C1 segment of cervical spinal cord (tissue), 14 donors: ENCODE measurements around the gene TNIK.

Experiments
- DNase-seq, 14 donors: peaks; one replicate each; lab custom pipeline; 2025; lab: John Stamatoyannopoulos, UW

Gene TNIK

DNA sequence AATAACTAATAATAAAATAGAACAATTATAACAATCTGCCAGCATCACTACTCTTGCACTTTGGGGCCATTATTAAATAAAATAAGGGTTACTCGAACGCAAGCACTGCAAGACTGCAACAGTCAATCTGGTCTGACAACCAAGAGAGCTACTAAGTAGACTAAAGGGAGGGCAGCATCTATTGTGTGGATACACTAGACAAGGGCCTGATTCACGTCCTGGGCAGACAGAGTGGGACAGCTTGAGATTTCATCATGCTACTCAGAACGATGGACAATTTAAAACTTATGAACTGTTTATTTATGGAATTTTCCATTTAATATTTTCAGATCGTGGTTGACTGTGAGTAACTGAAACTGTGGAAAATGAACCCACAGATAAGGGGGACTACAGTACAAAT lies 39.5 kb downstream of the TNIK start:
- DNase-seq, result peak in 1 of 14 donors; percentile 27

DNA sequence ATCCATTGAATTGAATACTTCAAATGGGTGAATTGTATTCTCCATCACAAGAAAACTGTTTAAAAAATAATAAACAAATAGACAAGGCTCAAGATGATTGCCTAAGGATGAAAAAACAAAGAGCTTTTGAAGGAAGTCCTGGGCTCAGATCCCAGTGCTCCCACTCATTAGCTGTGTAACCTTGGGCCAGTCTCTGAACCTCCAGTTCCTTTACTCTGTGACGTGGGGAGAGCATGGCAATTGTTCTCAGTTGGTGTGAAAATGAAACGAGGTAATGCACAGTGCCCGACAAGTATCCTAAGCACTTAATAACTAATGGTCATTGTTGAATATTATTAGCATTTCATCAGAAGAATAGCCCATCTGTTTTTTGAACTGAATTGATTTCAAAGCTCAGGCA lies 40.7 kb downstream of the TNIK start:
- no peak for DNase-seq

DNA sequence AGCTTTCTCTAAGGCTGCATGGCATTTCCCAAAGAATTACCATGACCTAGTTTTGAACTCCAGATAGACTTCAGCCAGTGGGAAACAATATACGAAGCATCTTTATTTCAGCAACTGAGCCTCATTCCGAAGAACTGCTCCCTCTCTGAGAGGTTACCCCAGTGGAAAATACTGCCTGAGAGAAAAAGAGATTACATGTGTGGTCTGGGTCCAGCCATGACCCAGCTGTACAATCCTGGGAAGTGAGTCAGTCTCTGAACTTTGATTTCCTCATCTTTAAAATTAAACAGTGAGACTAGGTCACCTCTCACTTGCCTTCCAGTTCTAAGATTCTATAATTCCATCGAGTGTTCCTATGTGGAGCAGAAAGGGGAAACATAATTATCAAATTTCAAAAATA lies 42.4 kb downstream of the TNIK start:
- no peak for DNase-seq

DNA sequence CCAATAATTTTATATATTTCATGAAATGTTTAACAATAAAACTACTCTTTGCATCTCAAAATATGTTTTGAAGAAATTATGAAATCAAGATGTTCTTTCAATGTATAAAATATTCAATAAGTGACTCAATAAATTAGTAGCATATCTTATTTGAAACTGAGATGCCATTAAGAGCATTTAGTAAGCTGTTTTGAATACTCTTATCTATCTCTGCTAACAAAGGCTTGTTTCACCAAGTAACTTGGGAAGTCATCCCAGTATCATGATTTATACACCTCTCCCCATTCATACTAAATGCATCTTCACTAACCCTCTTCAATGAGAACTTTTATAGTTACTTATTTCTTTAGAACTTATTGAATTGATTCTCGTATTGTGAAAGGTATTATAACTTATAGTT lies 43.1 kb downstream of the TNIK start:
- no peak for DNase-seq

DNA sequence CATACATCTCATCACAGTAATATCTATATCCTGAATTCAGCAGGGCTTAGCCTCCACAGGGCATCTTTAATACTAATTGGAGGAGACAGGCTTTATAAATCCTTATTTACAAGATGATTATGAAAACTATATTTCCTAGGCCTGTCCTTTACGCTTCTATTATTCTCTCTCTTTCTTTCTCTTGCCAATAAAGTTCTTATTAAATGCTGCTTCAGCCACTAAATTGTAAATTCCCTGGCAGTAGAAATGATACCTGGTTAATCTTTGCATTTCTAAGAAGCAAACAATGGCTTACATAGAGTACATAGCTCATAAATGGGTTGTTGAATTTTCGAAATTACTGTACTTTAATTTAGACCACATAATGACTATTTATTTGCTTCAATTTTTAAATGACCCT lies 43.5 kb downstream of the TNIK start:
- DNase-seq, result no peak

DNA sequence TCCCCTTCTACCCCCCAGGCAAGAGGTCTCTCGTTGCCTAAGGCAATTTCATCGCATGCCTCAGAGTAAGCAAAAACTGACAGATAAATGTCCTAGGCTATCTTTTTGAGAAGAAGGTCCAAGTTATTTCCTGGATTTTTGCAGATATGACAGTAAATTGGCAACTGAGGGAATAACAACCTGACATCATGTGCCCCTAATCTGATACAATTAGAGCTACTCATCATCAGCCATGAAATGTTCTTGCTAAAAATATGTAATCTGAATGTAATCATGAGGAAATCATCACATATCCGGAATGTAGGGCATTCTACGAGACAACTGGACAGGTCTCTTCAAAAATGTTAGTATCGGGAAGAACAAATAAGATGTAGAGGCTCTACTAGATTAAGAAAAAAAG lies 44.1 kb downstream of the TNIK start:
- DNase-seq, result no peak

DNA sequence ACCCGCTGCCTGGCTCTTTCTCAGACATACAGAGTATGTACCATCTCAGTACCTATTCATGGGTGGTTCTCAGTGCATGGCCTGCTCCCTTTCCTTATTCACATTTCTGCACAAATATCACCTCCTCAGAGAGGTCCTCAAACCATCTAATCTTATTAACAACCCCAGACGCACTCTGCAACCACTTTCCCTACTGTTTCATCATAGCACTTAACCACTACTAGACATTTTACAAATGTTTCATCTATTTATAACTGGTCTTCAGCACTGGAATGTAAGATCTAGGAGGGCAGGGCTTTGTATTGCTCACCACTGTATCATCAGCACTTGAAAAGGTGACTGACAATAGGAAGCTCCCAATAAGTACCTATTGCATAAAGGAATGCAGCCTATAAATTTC lies 45.1 kb downstream of the TNIK start:
- no peak for DNase-seq

DNA sequence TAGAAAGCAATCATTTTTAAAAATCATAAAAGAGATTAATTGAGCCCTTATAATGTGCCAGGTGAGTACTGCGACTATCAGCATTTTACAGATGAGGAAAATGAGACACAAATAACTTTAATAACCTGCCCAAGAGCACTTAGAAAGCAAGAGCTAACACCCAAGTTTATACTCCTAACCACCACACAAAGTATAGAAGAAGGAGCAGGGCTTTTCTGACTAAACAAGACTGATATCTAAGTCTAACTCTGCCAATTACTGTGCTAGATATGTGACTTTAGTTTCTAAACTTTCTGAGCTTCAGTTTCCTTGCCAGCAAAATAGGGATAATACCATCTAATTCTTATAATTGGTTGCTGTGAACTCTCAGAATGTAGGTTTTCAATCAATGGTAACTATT lies 47.7 kb downstream of the TNIK start:
- DNase-seq, result no peak

DNA sequence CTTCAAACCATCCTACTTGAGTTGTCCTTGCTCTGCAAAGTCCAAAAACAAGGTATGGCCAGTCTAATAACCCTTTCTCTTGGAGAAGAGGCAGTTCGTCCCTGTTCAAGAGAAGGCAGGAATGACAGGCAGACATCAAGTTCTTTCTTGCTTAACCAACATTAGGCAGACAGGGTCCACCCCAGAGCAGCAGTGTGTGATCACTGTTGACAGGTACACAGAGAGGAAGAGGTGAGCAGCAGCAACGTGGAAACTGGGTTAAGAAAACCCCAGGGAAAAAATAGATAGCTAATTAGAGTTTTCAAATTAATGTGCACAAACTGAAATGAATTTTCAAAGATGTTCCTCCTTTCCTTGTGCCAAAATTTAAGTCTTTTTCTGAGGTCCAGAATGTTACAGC lies 48.2 kb downstream of the TNIK start:
- DNase-seq, result no peak

DNA sequence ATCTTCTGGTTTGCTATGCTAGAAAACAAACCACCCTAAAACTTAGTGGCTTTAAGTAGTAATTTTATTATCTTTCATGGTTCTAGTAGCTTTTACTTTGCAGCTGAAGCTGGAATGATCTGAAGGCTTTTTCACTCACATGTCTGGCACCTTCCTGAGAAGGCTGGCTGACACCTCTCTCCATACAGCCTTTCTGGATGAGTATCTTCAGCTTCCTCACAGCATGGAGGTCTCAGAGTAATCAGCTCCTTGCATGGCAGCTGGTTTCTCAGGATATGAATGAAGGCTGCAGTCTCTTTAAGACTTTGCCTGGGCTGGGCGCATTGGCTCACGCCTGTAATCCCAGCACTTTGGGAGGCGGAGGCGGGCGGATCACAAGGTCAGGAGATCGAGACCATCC lies 50.0 kb downstream of the TNIK start:
- DNase-seq, result no peak

DNA sequence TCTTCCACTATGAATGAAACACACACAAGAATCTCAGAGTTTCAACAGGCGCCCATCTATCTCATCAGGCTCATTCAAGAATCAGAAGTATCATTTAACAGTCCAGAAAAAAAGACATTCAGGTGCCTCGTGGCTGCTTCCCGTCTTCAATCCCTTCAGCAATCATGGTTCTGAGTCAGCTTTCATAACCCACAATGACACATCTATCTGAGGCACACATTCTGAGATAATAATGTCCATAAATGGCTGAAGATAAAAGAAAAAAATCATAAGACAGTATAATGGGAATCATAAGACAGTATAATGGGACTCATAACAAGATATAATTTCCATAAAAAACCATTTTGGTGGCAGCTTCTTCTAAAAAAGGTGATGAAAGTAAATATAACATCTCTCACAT lies 52.4 kb downstream of the TNIK start:
- no peak for DNase-seq

DNA sequence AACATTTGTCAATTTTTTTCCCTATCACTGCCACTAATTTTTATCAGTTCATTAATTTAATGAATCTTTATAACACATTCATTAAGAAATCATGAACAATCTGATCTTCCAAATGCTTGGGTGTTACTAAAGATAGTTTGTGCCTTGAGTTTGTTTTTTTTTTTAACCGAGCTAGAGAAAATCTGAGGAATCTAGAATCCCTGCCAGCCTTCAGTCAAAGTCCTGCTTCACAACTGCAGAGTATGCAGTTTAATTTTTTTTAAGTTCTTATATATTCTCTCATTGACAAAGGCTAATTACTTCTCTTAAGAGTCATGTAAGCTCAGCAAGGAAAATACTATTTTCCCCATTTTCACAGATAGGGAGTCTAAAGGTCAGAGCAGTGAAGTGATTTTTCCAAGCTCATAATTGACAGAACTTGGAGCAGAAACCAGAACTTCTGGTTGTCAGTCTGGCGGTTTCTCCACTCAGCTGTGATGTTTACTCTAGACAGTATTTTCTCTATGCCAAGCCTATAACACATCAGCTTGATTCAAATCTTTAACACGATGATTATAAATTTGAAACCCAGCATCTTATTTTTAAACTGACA lies 55.7 kb downstream of the TNIK start:
- no peak for DNase-seq

DNA sequence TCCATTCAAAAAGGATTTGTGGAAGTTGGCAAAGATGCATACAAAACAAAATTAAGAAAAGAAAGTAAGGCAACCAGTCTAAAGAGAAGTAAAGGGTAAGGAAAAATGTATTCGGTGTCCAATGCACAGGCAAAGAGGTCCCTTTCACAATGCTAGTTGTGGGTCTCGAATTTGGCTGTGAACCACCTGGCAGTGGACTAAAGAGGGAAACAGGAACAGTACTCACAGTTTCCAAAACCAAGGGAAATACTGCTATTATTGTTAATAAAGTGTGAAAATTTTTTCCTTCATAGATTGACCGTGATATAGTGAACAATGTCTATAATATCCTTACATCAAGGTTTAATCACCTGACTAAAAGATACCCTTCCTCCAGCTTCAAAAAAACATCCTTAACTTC lies 57.9 kb downstream of the TNIK start:
- no peak for DNase-seq

DNA sequence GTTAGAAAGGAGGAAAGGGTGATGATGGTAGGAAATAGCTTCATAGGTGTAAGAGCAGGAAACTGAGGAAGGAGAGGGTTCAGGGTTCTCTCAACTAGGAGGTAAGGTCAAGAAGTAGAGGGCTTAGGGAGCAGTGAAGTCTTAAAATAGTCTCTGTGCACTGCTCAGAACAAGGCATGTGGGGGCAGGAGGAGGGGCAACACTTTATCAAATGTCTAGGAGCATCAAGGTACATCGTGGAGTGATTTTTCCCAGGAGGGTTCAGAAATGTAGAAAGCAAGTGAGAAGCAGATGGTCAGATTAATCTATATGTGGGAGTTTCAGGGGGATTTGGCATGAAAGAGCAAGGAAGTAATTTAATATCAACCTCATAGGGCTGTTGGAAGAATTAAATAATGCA lies 58.8 kb downstream of the TNIK start:
- no peak for DNase-seq

DNA sequence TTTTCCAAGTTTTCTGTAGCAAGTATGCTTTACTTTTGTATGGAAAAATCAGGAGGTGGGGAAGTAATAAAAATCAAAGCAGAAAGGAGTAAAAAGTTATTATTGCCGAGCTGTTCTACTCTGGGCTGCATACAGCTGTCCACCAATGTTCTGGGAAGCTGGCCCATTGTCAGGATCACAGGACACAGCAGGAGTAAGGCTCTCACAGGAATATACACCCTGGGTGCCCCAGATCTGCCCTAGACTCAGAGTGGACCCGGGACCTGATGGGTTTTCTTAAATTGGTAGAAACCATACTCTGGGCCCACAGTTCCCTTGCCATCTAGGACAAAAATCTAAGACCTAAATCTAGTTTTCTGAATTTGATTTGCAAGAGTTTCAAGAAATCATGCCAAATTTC lies 60.4 kb downstream of the TNIK start:
- no peak for DNase-seq

DNA sequence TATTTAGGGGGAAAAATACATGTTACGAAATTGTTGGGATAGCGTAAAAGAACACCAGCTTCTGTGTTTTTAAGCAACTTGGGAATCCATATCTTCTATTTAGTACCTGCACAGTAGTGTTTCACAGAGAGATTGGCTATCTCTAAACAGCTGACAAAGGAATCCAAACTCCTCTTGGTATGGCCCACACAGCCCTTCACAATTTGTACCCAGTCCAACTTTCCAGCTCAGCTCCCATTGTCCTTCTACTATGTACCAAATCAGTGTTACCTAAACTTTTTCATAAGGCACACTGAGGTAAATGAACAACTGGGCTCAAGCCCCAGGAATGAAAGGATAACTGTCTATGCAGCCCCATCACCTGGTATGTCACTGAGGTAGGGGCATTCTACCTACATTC lies 61.9 kb downstream of the TNIK start:
- no peak for DNase-seq

DNA sequence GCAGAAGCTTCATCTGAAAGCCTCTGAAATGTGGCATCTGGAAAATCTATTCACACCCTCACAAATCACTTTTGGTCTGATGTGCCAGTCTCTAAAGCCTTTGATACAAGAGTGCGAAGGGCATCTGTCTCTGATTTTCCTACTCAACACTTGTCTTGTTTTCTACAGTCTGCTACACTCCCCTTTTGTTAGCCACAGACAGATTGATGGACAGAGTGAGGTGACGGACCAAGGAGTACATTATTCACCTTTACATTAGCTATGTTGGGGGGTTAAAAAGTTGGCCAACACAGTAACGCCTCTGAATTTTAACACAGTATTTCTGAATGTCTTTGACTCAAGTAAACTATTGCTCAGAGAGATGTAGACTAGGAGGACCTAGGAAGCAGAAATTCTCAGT lies 63.1 kb downstream of the TNIK start:
- DNase-seq, result no peak

DNA sequence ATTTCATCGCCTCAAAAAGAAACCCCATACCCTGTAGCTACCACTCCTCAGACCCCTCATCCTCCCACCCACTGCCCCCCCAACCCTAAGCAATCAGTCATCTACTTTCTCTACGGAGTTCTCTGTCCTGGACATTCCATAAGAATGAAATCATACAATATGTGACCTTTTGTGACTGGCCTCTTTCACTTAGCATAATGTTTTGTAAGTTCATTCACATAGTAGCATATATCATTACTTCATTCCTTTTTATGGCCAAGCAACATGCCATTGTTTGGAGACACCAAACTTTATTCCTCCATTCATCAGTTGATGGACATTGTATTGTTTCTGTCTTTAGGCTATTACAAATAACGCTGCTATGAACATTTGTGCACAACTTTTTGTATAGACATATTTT lies 64.2 kb downstream of the TNIK start:
- no peak for DNase-seq

DNA sequence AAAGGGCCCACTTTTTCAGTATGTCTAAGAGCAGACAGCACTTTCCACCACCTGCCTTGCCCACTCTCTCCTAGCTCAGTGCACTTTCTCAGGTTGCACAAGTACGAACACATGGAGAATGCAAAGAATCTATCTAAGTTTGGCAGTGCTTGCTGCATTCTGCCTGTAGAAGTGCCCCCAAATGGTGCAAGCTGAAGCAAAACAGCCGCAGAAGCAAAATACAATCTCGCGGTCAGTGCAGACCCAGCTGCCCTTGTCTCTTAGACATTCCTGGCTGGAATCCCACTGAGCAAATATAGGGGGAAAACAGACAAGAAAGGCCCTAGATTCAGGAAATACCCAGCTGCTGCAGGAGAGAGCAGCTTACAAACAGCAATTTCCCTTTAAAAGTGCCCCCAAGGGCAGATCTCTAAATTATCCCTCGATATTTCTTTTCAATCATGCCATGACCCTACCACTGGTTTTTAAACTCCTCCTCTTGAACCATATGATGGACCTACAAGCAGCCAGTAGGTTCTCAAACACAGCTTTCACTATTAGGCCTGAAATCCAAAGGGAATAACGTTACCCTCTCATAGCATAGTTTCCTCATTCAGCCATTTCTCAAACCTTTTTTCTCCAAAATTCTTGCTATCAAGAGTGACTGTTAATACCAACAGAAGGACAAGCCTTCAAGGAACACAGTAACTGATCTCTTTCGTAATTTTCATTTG lies 67.0 kb downstream of the TNIK start:
- DNase-seq, result no peak

DNA sequence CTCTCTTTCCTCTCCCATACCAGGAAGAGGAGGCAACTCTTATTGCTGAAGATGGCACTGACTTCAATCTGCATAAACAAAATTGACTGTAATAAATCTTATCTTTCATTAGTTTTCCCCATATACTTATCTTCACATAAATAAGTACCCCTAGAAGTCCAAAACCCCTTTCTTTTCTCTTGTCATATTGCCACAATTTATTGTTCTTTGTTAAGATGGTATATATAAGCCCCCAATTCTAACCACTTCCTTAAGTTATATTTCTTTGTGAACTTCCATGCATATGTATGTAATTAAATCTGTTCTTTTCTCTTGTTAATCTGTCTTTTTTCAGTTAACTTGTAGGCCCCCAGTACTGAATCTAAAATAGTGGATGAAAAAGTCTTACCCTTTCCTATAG lies 68.8 kb downstream of the TNIK start:
- no peak for DNase-seq

DNA sequence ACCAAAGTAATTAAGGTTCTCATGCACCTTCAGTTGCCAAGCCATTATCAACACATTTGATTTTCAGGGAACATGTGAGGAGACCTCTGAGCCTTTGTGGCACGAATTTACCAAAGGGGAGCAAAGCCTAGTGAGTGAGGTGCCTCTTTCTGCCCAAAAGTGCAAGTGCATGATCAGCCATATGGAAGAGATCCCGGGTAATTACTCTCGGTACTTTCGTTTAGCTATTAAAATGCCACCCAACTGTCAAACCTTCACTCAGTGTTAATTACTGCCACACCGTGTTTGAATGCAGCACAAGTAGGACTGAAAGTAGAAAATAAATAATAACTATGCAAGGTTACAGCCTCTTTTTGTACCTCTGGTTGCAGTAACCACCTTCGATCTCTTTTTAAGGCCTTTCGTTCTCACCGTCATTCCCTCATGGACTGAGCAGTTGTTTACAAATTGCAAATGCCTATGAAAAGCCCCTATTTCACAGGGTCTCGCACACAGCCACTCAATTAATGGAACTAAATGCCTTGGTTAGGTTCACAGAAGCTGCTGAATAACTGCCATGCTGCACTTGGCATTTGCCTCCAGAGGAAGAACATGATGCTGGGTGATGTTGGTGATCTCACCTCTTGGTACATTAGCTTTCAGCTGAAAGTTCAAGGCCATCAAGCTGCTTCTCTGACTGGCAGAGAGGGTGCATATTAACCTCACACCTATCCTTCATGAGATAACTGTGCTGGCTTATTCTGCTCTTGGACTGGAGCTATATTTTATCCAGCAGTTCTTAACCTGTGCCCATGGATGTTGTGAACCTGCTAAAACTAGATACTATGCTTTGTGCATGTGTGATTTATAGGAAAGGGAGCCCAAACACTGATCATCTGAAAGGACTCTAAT lies 69.9 kb downstream of the TNIK start:
- DNase-seq, result no peak

DNA sequence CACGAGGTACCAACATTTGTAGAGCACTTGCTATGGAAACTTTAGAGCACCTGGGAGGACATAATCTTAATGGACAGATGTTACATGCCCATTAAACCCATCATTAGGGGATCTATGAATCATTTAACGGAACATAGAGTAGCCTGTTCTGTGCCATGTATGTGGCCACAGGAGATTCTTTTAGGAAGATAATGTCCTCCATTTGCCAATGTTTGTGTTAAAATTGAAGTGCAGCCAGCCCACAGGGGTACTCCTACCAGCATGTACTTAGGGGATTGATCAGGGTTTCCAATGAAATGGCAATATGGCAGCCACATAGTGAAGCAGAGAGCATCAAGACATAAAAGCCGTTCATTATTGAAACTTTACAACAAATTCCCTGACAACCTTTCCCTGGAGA lies 70.7 kb downstream of the TNIK start:
- no peak for DNase-seq

DNA sequence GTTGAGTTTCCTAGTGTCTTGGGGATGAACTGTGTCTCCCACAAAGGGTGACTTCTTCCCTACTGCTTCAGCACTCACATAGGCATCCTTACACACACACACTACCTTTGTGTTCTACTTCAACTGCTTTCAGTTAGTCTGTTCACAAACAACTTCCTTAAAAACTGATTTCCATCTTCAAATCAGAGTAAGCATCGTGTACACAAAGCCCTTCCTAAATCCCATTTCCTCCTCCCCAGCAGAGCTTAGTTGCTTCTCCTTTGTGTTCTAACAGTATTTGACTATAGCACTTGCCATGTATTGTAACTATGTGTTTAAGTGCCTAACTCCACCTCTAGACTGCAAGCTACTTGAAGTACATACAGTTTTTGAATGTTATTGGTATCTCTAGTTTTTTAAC lies 71.7 kb downstream of the TNIK start:
- no peak for DNase-seq
